ENCODE data around the gene LMNB1. TPM values are rescaled to one million over a fixed set of nuclear protein-coding genes. Genes with fewer than 3 reads are reported as not detected.

LMNB1 gene
- total RNA-seq, 4 donors from 2014 or later: 7.9 to 53.3 (median 16.8) TPM

GRCh38 chr5:126808521-126808988, 31.6 kb downstream of the LMNB1 start:
- no peaks in the 10 kb centered on the region for H3K9me3 ChIP-seq
- H3K4me1 ChIP-seq: no peaks in the 10 kb centered on the region
- DNase-seq: no peak
- no peaks in the 10 kb centered on the region for H3K27me3 ChIP-seq
- intact Hi-C loops (cut with DNase I; ENCODE audit: low total_unique reads): no loop called here
- no peak overlapping the region for H3K27ac ChIP-seq
- TF ChIP-seq POLR2AphosphoS5 (IDR thresholded peaks at IDR 0.05): no peak
- TF ChIP-seq EP300 (IDR thresholded peaks at IDR 0.05; ENCODE audit: low read depth): no peak
- TF ChIP-seq CTCF (IDR thresholded peaks at IDR 0.05): peak; percentile 41 to 55 (median 46)
- TF ChIP-seq POLR2A (IDR thresholded peaks at IDR 0.05): no peak
- 57 to 84% methylated on average over 2 to 5 of the region's 5 CpGs for WGBS, 2 donors (ENCODE audit: low coverage in 1 of 2)
- no peak overlapping the region for H3K4me3 ChIP-seq
- in situ Hi-C loops (cut with MboI; ENCODE audit: low pct_ligation_motif_present in 1 of 4, low pct_unique_long_range_greater_than_20kb in 1 of 4, low sequenced_read_pairs in 3 of 4): loop anchor here in 2 of 4 donors (10.0 to 25.0 kb wide), 2 partner anchors 134 to 471 kb away; no protein-coding TSS in a partner anchor
- no peaks in the 10 kb centered on the region for H3K36me3 ChIP-seq

GRCh38 chr5:126809916-126810315, 33.0 kb downstream of the LMNB1 start:
- no peak for DNase-seq
- TF ChIP-seq EP300 (IDR thresholded peaks at IDR 0.05; ENCODE audit: low read depth) (no peak), POLR2A (IDR thresholded peaks at IDR 0.05) (no peak)
- 88 to 100% methylated on average over 6 to 7 of the region's 7 CpGs for WGBS, 2 donors (ENCODE audit: low coverage in 1 of 2)
- no peak overlapping the region for H3K4me3 ChIP-seq
- H3K9me3 ChIP-seq: no peaks in the 10 kb centered on the region
- in situ Hi-C loops (cut with MboI; ENCODE audit: low pct_ligation_motif_present in 1 of 4, low pct_unique_long_range_greater_than_20kb in 1 of 4, low sequenced_read_pairs in 3 of 4): loop anchor here in 2 of 4 donors (10.0 to 25.0 kb wide), 2 partner anchors 135 to 473 kb away; no protein-coding TSS in a partner anchor
- H3K27ac ChIP-seq: no peak overlapping the region
- intact Hi-C loops (cut with DNase I; ENCODE audit: low total_unique reads): no loop called here
- H3K36me3 ChIP-seq: no peaks in the 10 kb centered on the region
- H3K27me3 ChIP-seq: no peaks in the 10 kb centered on the region
- H3K4me1 ChIP-seq: no peaks in the 10 kb centered on the region

GRCh38 chr5:126810596-126811380, 33.9 kb downstream of the LMNB1 start:
- TF ChIP-seq POLR2A (IDR thresholded peaks at IDR 0.05) (no peak), CTCF (IDR thresholded peaks at IDR 0.05) (no peak), EP300 (IDR thresholded peaks at IDR 0.05; ENCODE audit: low read depth) (no peak), POLR2AphosphoS5 (IDR thresholded peaks at IDR 0.05) (no peak)
- H3K4me1 ChIP-seq: no peaks in the 10 kb centered on the region
- H3K9me3 ChIP-seq: no peaks in the 10 kb centered on the region
- intact Hi-C loops (cut with DNase I; ENCODE audit: low total_unique reads): no loop called here
- H3K4me3 ChIP-seq: no peak overlapping the region
- DNase-seq: no peak
- H3K27ac ChIP-seq: peak overlapping the region in 1 of 4 donors; percentile 46
- no peaks in the 10 kb centered on the region for H3K36me3 ChIP-seq
- WGBS, 2 donors (ENCODE audit: low coverage in 1 of 2): 82 to 88% methylated on average over 4 of the region's 4 CpGs
- H3K27me3 ChIP-seq: no peaks in the 10 kb centered on the region
- in situ Hi-C loops (cut with MboI; ENCODE audit: low pct_ligation_motif_present in 1 of 4, low pct_unique_long_range_greater_than_20kb in 1 of 4, low sequenced_read_pairs in 3 of 4): loop anchor here in 1 of 4 donors (25.0 kb wide), 1 partner anchor 473 kb away; no protein-coding TSS in a partner anchor

GRCh38 chr5:126811515-126812198, 34.7 kb downstream of the LMNB1 start:
- in situ Hi-C loops (cut with MboI; ENCODE audit: low pct_ligation_motif_present in 1 of 4, low pct_unique_long_range_greater_than_20kb in 1 of 4, low sequenced_read_pairs in 3 of 4) (loop anchor here in 1 of 4 donors (25.0 kb wide), 1 partner anchor 474 kb away; no protein-coding TSS in a partner anchor), intact Hi-C loops (cut with DNase I; ENCODE audit: low total_unique reads) (no loop called here)
- no peaks in the 10 kb centered on the region for H3K36me3 ChIP-seq
- no peak for DNase-seq
- peak overlapping the region in 2 of 4 donors; percentile 4 to 46 for H3K27ac ChIP-seq
- 71 to 81% methylated on average over 6 of the region's 6 CpGs for WGBS, 2 donors (ENCODE audit: low coverage in 1 of 2)
- H3K9me3 ChIP-seq: no peaks in the 10 kb centered on the region
- TF ChIP-seq CTCF (IDR thresholded peaks at IDR 0.05) (no peak), POLR2A (IDR thresholded peaks at IDR 0.05) (peak; percentile 9)
- H3K4me3 ChIP-seq: no peak overlapping the region
- H3K27me3 ChIP-seq: no peaks in the 10 kb centered on the region
- H3K4me1 ChIP-seq: no peaks in the 10 kb centered on the region
